SK-N-SH treated with all-trans-retinoic acid at 6 μM for 48 hours (cell line): Measurements from ENCODE around the gene TMEM40.

Experiments
- ATAC-seq: fragments of 200-7000 bp; cut with Tn5 transposase; 3 replicates; pipeline ENCODE4 v1.9.1; 2020; ENCODE audit warnings: mild to moderate bottlenecking, moderate library complexity
- ARNTL ChIP-seq: fragments of 450-650 bp; formaldehyde crosslinking; IDR thresholded peaks from 2 replicates; pipeline ENCODE4 v1.5.0; 2020; ENCODE audit warnings: low read depth, mild to moderate bottlenecking, moderate library complexity, borderline replicate concordance
- CREB5 ChIP-seq: fragments of 250-450 bp; sonication (Bioruptor Pico); IDR thresholded peaks from 2 replicates; pipeline ENCODE4 v1.5.1; 2020; ENCODE audit warnings: low read depth, mild to moderate bottlenecking, moderate library complexity
- CSDC2 ChIP-seq: fragments of 250-450 bp; sonication (Bioruptor Pico); IDR thresholded peaks from 2 replicates; pipeline ENCODE4 v1.5.0; 2020; ENCODE audit warnings: mild to moderate bottlenecking, moderate library complexity
- CSRNP3 ChIP-seq: fragments of 250-450 bp; sonication (Bioruptor Pico); IDR thresholded peaks from 2 replicates; pipeline ENCODE4 v1.5.1; 2021; ENCODE audit warnings: mild to moderate bottlenecking, moderate library complexity
- ESRRG ChIP-seq: fragments of 250-450 bp; sonication (Bioruptor Pico); IDR thresholded peaks from 2 replicates; pipeline ENCODE4 v1.6.1; 2021; ENCODE audit warnings: mild to moderate bottlenecking
- GLIS3 ChIP-seq: fragments of 250-450 bp; sonication (Bioruptor Pico); IDR thresholded peaks from 2 replicates; pipeline ENCODE4 v1.5.0; 2020; ENCODE audit warnings: mild to moderate bottlenecking, moderate library complexity
- ISL1 ChIP-seq: fragments of 250-450 bp; sonication (Bioruptor Pico); IDR thresholded peaks from 2 replicates; pipeline ENCODE4 v2.1.2; 2022; ENCODE audit warnings: mild to moderate bottlenecking, moderate library complexity
- OSR1 ChIP-seq: fragments of 250-450 bp; sonication (Bioruptor Pico); IDR thresholded peaks from 2 replicates; pipeline ENCODE4 v1.8.0; 2022; ENCODE audit warnings: moderate library complexity, mild to moderate bottlenecking, inconsistent platforms
- PATZ1 ChIP-seq: fragments of 250-450 bp; sonication (Bioruptor Pico); IDR thresholded peaks from 2 replicates; pipeline ENCODE4 v1.8.0; 2020; ENCODE audit warnings: mild to moderate bottlenecking, moderate library complexity, borderline replicate concordance
- POU6F1 ChIP-seq: fragments of 250-450 bp; sonication (Bioruptor Pico); IDR thresholded peaks from 2 replicates; pipeline ENCODE4 v1.8.0; 2021; ENCODE audit warnings: low read depth, mild to moderate bottlenecking, moderate library complexity, borderline replicate concordance
- PPARA ChIP-seq: fragments of 250-450 bp; sonication (Bioruptor Pico); IDR thresholded peaks from 2 replicates; pipeline ENCODE4 v1.5.0; 2020; ENCODE audit warnings: mild to moderate bottlenecking, borderline replicate concordance
- RARB ChIP-seq: fragments of 250-450 bp; sonication (Bioruptor Pico); IDR thresholded peaks from 2 replicates; pipeline ENCODE4 v1.8.0; 2021; ENCODE audit warnings: mild to moderate bottlenecking, moderate library complexity
- SNAI2 ChIP-seq: fragments of 250-450 bp; sonication (Bioruptor Pico); IDR thresholded peaks from 2 replicates; pipeline ENCODE4 v1.5.0; 2020; ENCODE audit warnings: mild to moderate bottlenecking, moderate library complexity
- TCF4 ChIP-seq: fragments of 250-450 bp; sonication (Bioruptor Pico); IDR thresholded peaks from 2 replicates; pipeline ENCODE4 v1.8.0; 2021; ENCODE audit warnings: mild to moderate bottlenecking, moderate library complexity, borderline replicate concordance
- TOX ChIP-seq: fragments of 250-450 bp; sonication (Bioruptor Pico); IDR thresholded peaks from 2 replicates; pipeline ENCODE4 v1.8.0; 2021; ENCODE audit warnings: mild to moderate bottlenecking, moderate library complexity, borderline replicate concordance
- TSHZ2 ChIP-seq: fragments of 250-450 bp; sonication (Bioruptor Pico); IDR thresholded peaks from 2 replicates; pipeline ENCODE4 v1.5.0; 2020; ENCODE audit warnings: mild to moderate bottlenecking, moderate library complexity
- ZC3H10 ChIP-seq: fragments of 250-450 bp; sonication (Bioruptor Pico); IDR thresholded peaks from 2 replicates; pipeline ENCODE4 v1.5.1; 2021; ENCODE audit warnings: mild to moderate bottlenecking, moderate library complexity
- ZFP3 ChIP-seq: fragments of 250-450 bp; sonication (Bioruptor Pico); IDR thresholded peaks from 2 replicates; pipeline ENCODE4 v1.5.0; 2020; ENCODE audit warnings: mild to moderate bottlenecking, moderate library complexity
- ZFP30 ChIP-seq: fragments of 450-650 bp; formaldehyde crosslinking; IDR thresholded peaks from 2 replicates; pipeline ENCODE4 v1.5.0; 2022; ENCODE audit warnings: mild to moderate bottlenecking, moderate library complexity
- ZNF565 ChIP-seq: fragments of 450-650 bp; formaldehyde crosslinking; conservative IDR thresholded peaks from 2 replicates; pipeline ENCODE4 v1.5.0; 2020; ENCODE audit warnings: low read depth, mild to moderate bottlenecking, moderate library complexity
- ZNF70 ChIP-seq: fragments of 450-650 bp; formaldehyde crosslinking; IDR thresholded peaks from 2 replicates; pipeline ENCODE4 v1.5.0; 2020; ENCODE audit warnings: mild to moderate bottlenecking, moderate library complexity
- ZNF8 ChIP-seq: fragments of 450-650 bp; formaldehyde crosslinking; IDR thresholded peaks from 2 replicates; pipeline ENCODE4 v1.5.0; 2020; ENCODE audit warnings: mild to moderate bottlenecking, moderate library complexity

TMEM40 gene

GRCh38 chr3:12759097-12759679 lies at the start of gene TMEM40:
TSS of gene TMEM40 (minus strand) at chr3:12759259. CDS start at chr3:12749832, 9,427 bp downstream.
- TF ChIP-seq POU6F1 (CRISPR knock-in tag) = no peak
- TF ChIP-seq PATZ1 (CRISPR knock-in tag) = no peak
- no peak for TF ChIP-seq TOX (CRISPR knock-in tag)
- TF ChIP-seq ZFP3 (CRISPR knock-in tag) = no peak
- TF ChIP-seq ZFP30 (CRISPR knock-in tag) = no peak
- no peak for TF ChIP-seq ZC3H10 (CRISPR knock-in tag)
- TF ChIP-seq GLIS3 (CRISPR knock-in tag) = no peak
- TF ChIP-seq CSDC2 (CRISPR knock-in tag) = no peak
- TF ChIP-seq ARNTL = no peak
- no peak for TF ChIP-seq ESRRG (CRISPR knock-in tag)
- no peak for TF ChIP-seq ISL1 (CRISPR knock-in tag)
- TF ChIP-seq CSRNP3 = no peak
- no peak for TF ChIP-seq TCF4 (CRISPR knock-in tag)
- TF ChIP-seq RARB (CRISPR knock-in tag) = no peak
- no peak for TF ChIP-seq PPARA (CRISPR knock-in tag)
- no peak for ATAC-seq

GRCh38 chr3:12808587-12808986 lies 49.5 kb upstream of the TMEM40 start:
- ATAC-seq = no peak

More at GRCh38 chr3:12808587-12808986, 49.5 kb upstream of the TMEM40 start:
- TF ChIP-seq ZFP3 (CRISPR knock-in tag) (no peak), ZNF8 (CRISPR knock-in tag) (no peak), ZFP30 (CRISPR knock-in tag) (no peak), SNAI2 (CRISPR knock-in tag) (no peak), POU6F1 (CRISPR knock-in tag) (no peak), ZNF565 (no peak), ESRRG (CRISPR knock-in tag) (no peak), TSHZ2 (CRISPR knock-in tag) (no peak), OSR1 (CRISPR knock-in tag) (no peak), ISL1 (CRISPR knock-in tag) (no peak), CSRNP3 (no peak), ZNF70 (no peak), ARNTL (no peak), RARB (CRISPR knock-in tag) (no peak), PPARA (CRISPR knock-in tag) (no peak), TOX (CRISPR knock-in tag) (no peak), CREB5 (no peak), GLIS3 (CRISPR knock-in tag) (no peak), CSDC2 (CRISPR knock-in tag) (no peak)
